A549 (cell line): ENCODE data around the gene MGP. TPM values are rescaled to one million over a fixed set of nuclear protein-coding genes. Genes with fewer than 3 reads are reported as not detected.

Experiments
- polyA plus RNA-seq, 4 experiments: library from polyadenylated mRNA; depleted of rRNA in 3 of 4; stranded (reverse); fragments of >200 nt; fragmentation: RNase III in 1 of 4; extraction: RNeasy Plus Mini Kit Qiagen cat#74134 plus additional on column Dnase treatment in 1 of 4; gene quantifications; 2 replicates in 3 of 4; 3 replicates in 1 of 4; pipeline ENCODE4 v1.2.3, GENCODE V29; 2011 to 2017

MGP gene
- polyA plus RNA-seq, 2 of the 4 experiments (the other 2 are of a cell fraction) = 0.16 to 0.30 TPM

Other genes with a start within 250 kb of the MGP start
- gene GUCY2C, start 189.3 kb downstream of the MGP start, polyA plus RNA-seq (2011; rRNA removed) = 0.03 and 0.05 TPM in 2 replicates
- not detected in 3 replicates for gene GUCY2C, start 189.3 kb downstream of the MGP start, polyA plus RNA-seq (2017; fragmentation: RNase III; extraction: RNeasy Plus Mini Kit Qiagen cat#74134 plus additional on column Dnase treatment)
- gene WBP11, start 82.4 kb downstream of the MGP start, polyA plus RNA-seq (2011; rRNA removed) = 32.1 and 50.3 TPM in 2 replicates
- gene WBP11, start 82.4 kb downstream of the MGP start, polyA plus RNA-seq (2017; fragmentation: RNase III; extraction: RNeasy Plus Mini Kit Qiagen cat#74134 plus additional on column Dnase treatment) = 45.7 to 52.2 TPM (median 50.3 TPM) in 3 replicates
- 4.8 and 5.5 TPM in 2 replicates for gene C12orf60, start 82.2 kb downstream of the MGP start, polyA plus RNA-seq (2011; rRNA removed)
- gene C12orf60, start 82.2 kb downstream of the MGP start, polyA plus RNA-seq (2017; fragmentation: RNase III; extraction: RNeasy Plus Mini Kit Qiagen cat#74134 plus additional on column Dnase treatment) = 2.0 to 2.4 TPM (median 2.2 TPM) in 3 replicates
- 0.06 TPM in 1 of 2 replicates, not detected in the other for gene SMCO3, start 71.7 kb downstream of the MGP start, polyA plus RNA-seq (2011; rRNA removed)
- gene SMCO3, start 71.7 kb downstream of the MGP start, polyA plus RNA-seq (2017; fragmentation: RNase III; extraction: RNeasy Plus Mini Kit Qiagen cat#74134 plus additional on column Dnase treatment) = not detected in 3 replicates
- not detected in 2 replicates for gene ART4, start 42.3 kb downstream of the MGP start, polyA plus RNA-seq (2011; rRNA removed)
- gene ART4, start 42.3 kb downstream of the MGP start, polyA plus RNA-seq (2017; fragmentation: RNase III; extraction: RNeasy Plus Mini Kit Qiagen cat#74134 plus additional on column Dnase treatment) = not detected in 3 replicates
- gene ERP27, start 52.7 kb upstream of the MGP start, polyA plus RNA-seq (2011; rRNA removed) = 0.15 and 0.28 TPM in 2 replicates
- 0.09 TPM in 1 of 3 replicates, not detected in the others for gene ERP27, start 52.7 kb upstream of the MGP start, polyA plus RNA-seq (2017; fragmentation: RNase III; extraction: RNeasy Plus Mini Kit Qiagen cat#74134 plus additional on column Dnase treatment)
- 3.5 and 4.1 TPM in 2 replicates for gene ARHGDIB, start 75.7 kb upstream of the MGP start, polyA plus RNA-seq (2011; rRNA removed)
- gene ARHGDIB, start 75.7 kb upstream of the MGP start, polyA plus RNA-seq (2017; fragmentation: RNase III; extraction: RNeasy Plus Mini Kit Qiagen cat#74134 plus additional on column Dnase treatment) = 0.84 to 1.4 TPM (median 1.0 TPM) in 3 replicates
- not detected in 2 replicates for gene PDE6H, start 87.2 kb upstream of the MGP start, polyA plus RNA-seq (2011; rRNA removed)
- not detected in 3 replicates for gene PDE6H, start 87.2 kb upstream of the MGP start, polyA plus RNA-seq (2017; fragmentation: RNase III; extraction: RNeasy Plus Mini Kit Qiagen cat#74134 plus additional on column Dnase treatment)